Testis (tissue), 2 donors: ENCODE results near the gene SDF4.

Experiments used
- CTCF ChIP-seq, 3 experiments: fragments of 450-650 bp in 2 of 3; fragments of 200-600 bp in 1 of 3; sonication (generic) in 1 of 3; IDR thresholded peaks; one replicate each; pipeline ENCODE4 v1.5.1; 2016 to 2019; ENCODE audit warnings: antibody characterized with exemption in 3 of 3, mild to moderate bottlenecking in 2 of 3, moderate library complexity in 1 of 3
- POLR2A ChIP-seq: fragments of 450-650 bp; IDR thresholded peaks from one replicate; pipeline ENCODE4 v1.6.1; 2017; ENCODE audit warnings: antibody characterized with exemption, mild to moderate bottlenecking, moderate library complexity

- TF ChIP-seq CTCF (IDR thresholded peaks at IDR 0.05) (no peak), POLR2A (no peak)
Observed at GRCh38 chr1:1226566-1227362, 5.0 kb downstream of the SDF4 start.
